ENCODE results near the gene SORCS2. TPM values are rescaled to one million over a fixed set of nuclear protein-coding genes. Genes with fewer than 3 reads are reported as not detected.

SORCS2 gene
- polyA plus RNA-seq, 3 donors, result 0.46 to 0.55 TPM; not detected in 1

- Histone ChIP-seq H3K4me3 (replicated peaks in 1 of 3; ENCODE audit: low read depth in 2 of 3, low read length in 3 of 3) (no peak overlapping the region), H3K4me1 (ENCODE audit: control insufficient read depth in 1 of 2, insufficient read depth in 2 of 2, low read length in 2 of 2) (no peaks in the 10 kb centered on the region), H3K27ac (ENCODE audit: low read depth in 1 of 2, low read length in 2 of 2) (no peak overlapping the region), H3K79me2 (ENCODE audit: insufficient read depth, low read length) (no peaks in the 10 kb centered on the region), H4K20me1 (ENCODE audit: insufficient read depth, low read length) (no peaks in the 10 kb centered on the region), H3K4me2 (replicated peaks; ENCODE audit: extremely low read depth, low read length, poor library complexity, severe bottlenecking) (no peak overlapping the region), H2AFZ (ENCODE audit: insufficient read depth, low read depth, low read length, poor library complexity, severe bottlenecking) (no peak overlapping the region), H3K9me3 (replicated peaks in 1 of 2; ENCODE audit: control insufficient read depth in 1 of 2, insufficient read depth in 1 of 2, low read length in 2 of 2) (no peaks in the 10 kb centered on the region), H3K27me3 (ENCODE audit: control insufficient read depth in 2 of 2, insufficient read depth in 2 of 2, low read length in 2 of 2) (peaks cover 0 to 11% of the 10 kb centered on the region in 2 donors), H3K9ac (ENCODE audit: insufficient read depth, low read length, poor library complexity, severe bottlenecking) (no peak overlapping the region), H3K36me3 (replicated peaks in 1 of 2; ENCODE audit: control insufficient read depth in 1 of 2, insufficient read depth in 2 of 2, low read length in 2 of 2) (no peaks in the 10 kb centered on the region)
- Mint-ChIP-seq H3K4me3 (peak overlapping the region in 1 of 2 donors; percentile 3), H3K9me3 (no peaks in the 10 kb centered on the region), H3K27me3 (ENCODE audit: low read depth in 3 of 3) (peaks cover 11 to 25% (median 13%) of the 10 kb centered on the region in 3 donors), H3K36me3 (no peaks in the 10 kb centered on the region), H3K4me1 (no peaks in the 10 kb centered on the region), H3K27ac (no peak overlapping the region)
- 65% methylated on average over 12 of the region's 12 CpGs for WGBS (ENCODE audit: insufficient coverage)
- intact Hi-C loops (cut with micrococcal nuclease), result no loop called here
- peak; percentile 17 for TF ChIP-seq CTCF (IDR thresholded peaks at IDR 0.05)
- DNase-seq, result no peak
These were observed 35.4 kb upstream of the SORCS2 start for GRCh38 chr4:7156761-7157488.

GRCh38 chr4:7157666-7158065 lies 34.7 kb upstream of the SORCS2 start:
- 80% methylated on average over 5 of the region's 8 CpGs for WGBS (ENCODE audit: insufficient coverage)
- no peaks in the 10 kb centered on the region for H3K79me2 ChIP-seq (ENCODE audit: insufficient read depth, low read length)
- peaks cover 0 to 11% of the 10 kb centered on the region in 2 donors for H3K27me3 ChIP-seq (ENCODE audit: control insufficient read depth in 2 of 2, insufficient read depth in 2 of 2, low read length in 2 of 2)
- peaks cover 11 to 22% (median 13%) of the 10 kb centered on the region in 3 donors for H3K27me3 Mint-ChIP-seq (ENCODE audit: low read depth in 3 of 3)
- no peaks in the 10 kb centered on the region for H3K36me3 ChIP-seq (replicated peaks in 1 of 2; ENCODE audit: control insufficient read depth in 1 of 2, insufficient read depth in 2 of 2, low read length in 2 of 2)
- no peak overlapping the region for H3K4me3 ChIP-seq (replicated peaks in 1 of 3; ENCODE audit: low read depth in 2 of 3, low read length in 3 of 3)
- no peak overlapping the region for H3K4me2 ChIP-seq (replicated peaks; ENCODE audit: extremely low read depth, low read length, poor library complexity, severe bottlenecking)
- no peaks in the 10 kb centered on the region for H4K20me1 ChIP-seq (ENCODE audit: insufficient read depth, low read length)
- DNase-seq, result no peak
- no peaks in the 10 kb centered on the region for H3K9me3 ChIP-seq (replicated peaks in 1 of 2; ENCODE audit: control insufficient read depth in 1 of 2, insufficient read depth in 1 of 2, low read length in 2 of 2)
- no peaks in the 10 kb centered on the region for H3K4me1 Mint-ChIP-seq
- intact Hi-C loops (cut with micrococcal nuclease), result no loop called here
- H2AFZ ChIP-seq (ENCODE audit: insufficient read depth, low read depth, low read length, poor library complexity, severe bottlenecking), result no peak overlapping the region
- no peak overlapping the region for H3K9ac ChIP-seq (ENCODE audit: insufficient read depth, low read length, poor library complexity, severe bottlenecking)
- no peak overlapping the region for H3K27ac ChIP-seq (ENCODE audit: low read depth in 1 of 2, low read length in 2 of 2)
- H3K27ac Mint-ChIP-seq, result peak overlapping the region in 1 of 7 donors; percentile 12
- H3K36me3 Mint-ChIP-seq, result no peaks in the 10 kb centered on the region
- H3K4me1 ChIP-seq (ENCODE audit: control insufficient read depth in 1 of 2, insufficient read depth in 2 of 2, low read length in 2 of 2), result no peaks in the 10 kb centered on the region
- H3K9me3 Mint-ChIP-seq, result no peaks in the 10 kb centered on the region
- H3K4me3 Mint-ChIP-seq, result peak overlapping the region in 1 of 2 donors; percentile 3
- no peak for TF ChIP-seq CTCF (IDR thresholded peaks at IDR 0.05)

Measured in CD14-positive monocyte (primary cell).